ENCODE data around the gene PRDM16.

GRCh38 chr1:3290915-3291314 lies 221.9 kb downstream of the PRDM16 start:
- TF ChIP-seq CTCF (IDR thresholded peaks at IDR 0.05): no peak
- no peak for TF ChIP-seq POLR2A (IDR thresholded peaks at IDR 0.05)
